ENCODE data around the gene AFF1.

Gene AFF1

GRCh38 chr4:86955888-86956451 is 21.2 kb downstream of the AFF1 start:
- no peak for DNase-seq (ENCODE audit: low spot score)

DNA sequence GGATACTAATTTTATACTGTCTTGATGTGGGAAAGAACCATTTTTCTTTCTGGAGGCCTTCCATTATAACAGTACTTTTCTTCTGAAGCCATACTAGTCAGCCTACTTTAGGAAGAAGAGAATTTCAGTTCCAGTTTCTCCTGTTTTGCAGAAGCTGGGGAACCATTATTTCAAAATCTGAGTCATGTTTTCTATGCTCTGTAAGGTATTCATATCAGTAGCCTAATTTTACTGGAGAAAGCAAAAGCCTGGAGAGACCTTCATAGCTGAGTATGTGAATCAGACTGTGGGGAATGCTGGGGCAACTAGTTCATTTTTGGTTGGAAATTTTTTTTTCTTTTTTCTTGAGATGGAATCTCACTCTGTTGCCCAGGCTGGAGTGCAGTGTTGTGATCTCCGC is 22.4 kb downstream of the AFF1 start:
- no peak for DNase-seq (ENCODE audit: low spot score)

GRCh38 chr4:86959588-86960500 is 25.0 kb downstream of the AFF1 start:
- DNase-seq (ENCODE audit: low spot score) = no peak

DNA sequence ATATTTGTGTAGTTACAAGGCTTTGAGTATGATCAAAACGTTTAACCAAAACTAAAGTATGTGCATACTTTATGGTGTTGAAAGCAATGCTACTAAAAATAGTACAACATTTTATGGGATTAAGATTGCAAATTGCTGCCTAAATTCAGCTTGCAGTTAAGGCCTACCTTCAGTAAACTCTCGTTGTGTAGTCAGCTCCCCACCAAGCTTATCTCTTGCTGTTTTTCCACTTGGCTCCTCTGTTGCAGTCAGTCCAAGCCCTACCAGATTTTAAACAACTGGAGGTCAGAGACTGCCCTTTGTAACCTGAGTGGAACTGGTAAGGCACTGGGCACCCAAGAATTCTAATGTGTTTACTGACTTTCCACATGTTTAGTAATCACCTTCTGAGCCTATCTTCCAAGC is 25.7 kb downstream of the AFF1 start:
- no peak for DNase-seq (ENCODE audit: low spot score)

- no peak for DNase-seq (ENCODE audit: low spot score)
Observed at GRCh38 chr4:86961116-86961515, 26.3 kb downstream of the AFF1 start.

DNA sequence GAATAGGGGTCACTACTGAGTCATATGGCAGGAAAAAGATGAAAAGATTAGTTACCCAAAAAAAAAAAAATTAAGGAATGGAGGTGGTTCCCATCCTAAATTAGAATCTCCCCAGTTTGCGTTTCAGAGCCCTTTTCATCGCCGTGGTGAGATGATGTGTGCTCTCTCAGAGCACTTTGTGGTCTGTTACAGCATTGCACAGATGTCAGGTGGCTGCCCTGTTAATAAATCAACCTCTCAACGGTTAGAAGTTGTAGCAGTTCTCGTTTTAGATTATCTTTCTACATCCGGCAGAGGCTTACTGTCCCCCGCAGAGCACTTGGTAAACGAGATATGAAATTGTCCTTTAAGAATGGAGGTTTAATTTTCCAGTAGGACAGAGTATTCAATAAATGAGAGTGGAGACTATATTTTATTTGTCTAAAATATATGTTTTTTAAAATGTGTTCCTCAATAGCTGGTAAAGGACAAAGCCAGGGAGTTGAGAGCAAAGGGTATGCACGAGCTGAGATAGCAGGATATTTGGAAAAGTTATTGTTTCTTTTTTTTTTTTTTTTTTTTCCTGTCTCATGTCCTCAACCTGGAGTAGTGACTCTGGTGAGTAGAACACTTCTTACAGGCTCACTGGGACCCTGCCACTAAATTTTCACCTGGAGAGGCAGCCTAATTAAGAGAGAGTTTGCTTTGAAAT is 26.9 kb downstream of the AFF1 start:
- peak; percentile 39 for DNase-seq (ENCODE audit: low spot score)

GRCh38 chr4:86963697-86964096 is 28.9 kb downstream of the AFF1 start:
- peak; percentile 57 for DNase-seq (ENCODE audit: low spot score)

DNA sequence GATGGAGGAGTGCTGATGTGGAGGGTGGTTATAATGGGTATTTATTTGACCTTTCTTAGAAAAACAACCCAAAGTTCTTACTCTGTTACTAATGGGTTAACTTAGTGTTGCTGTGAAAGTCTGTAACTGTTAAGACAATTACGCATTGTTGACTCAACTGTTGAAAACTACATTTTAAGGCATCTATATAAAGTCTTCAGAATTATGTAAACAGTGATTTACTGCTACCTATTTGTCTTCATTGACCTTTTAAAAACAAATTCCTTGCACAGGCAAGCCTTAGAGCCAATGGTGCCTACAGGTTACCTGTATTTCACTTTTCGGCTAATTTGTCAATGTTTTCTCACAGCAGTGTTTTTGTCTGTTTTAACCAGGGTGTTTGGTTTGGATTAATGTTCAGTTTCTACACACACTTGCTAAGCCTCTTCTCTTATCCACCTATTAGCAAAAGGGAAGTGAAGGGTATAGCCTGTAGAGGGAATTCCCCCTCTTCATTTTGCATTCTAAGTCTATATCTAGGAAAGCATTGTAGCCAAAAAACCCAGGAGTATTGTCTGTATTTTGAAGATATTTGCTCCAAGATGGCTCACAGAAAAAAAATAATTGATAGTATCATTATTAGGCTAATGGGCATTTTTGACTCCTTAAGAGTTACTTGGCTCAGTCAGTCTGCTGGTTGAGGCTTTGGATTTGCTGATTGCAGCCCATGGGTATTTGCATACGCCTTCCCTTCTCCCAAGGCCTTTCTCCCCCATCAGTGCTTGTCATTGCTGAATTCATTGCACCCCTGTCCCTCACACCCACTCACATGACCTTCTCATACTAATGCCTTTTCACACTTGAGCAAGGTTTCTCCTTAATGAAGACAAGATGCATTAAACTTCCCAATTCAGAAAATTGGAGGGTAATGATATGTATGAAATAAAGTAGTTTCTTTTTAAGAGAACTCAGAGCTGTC is 30.5 kb downstream of the AFF1 start:
- no peak for DNase-seq (ENCODE audit: low spot score)

- DNase-seq (ENCODE audit: low spot score) = no peak
Observed at GRCh38 chr4:86967073-86967472, 32.3 kb downstream of the AFF1 start.

- no peak for DNase-seq (ENCODE audit: low spot score)
Observed at GRCh38 chr4:86967798-86968197, 33.0 kb downstream of the AFF1 start.

DNA sequence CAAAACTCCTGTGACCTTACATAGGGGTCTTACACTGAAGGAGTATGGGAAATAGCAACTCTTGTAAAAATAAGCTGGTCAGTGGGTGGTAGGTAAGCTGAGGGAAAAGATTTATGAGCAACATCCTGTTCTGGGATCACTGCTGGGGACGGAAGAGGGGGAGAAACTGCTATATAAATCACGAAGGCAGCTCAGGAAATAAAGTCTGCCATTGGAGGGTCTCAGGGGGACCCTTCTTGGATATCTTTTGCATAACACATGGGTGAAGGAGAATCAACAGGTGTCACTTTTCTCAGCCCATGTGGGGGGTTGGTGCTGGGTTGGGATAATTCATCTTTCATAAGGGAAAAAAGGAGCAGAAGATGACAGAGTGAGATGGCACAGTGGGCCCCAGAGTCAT is 33.7 kb downstream of the AFF1 start:
- DNase-seq (ENCODE audit: low spot score) = no peak

DNA sequence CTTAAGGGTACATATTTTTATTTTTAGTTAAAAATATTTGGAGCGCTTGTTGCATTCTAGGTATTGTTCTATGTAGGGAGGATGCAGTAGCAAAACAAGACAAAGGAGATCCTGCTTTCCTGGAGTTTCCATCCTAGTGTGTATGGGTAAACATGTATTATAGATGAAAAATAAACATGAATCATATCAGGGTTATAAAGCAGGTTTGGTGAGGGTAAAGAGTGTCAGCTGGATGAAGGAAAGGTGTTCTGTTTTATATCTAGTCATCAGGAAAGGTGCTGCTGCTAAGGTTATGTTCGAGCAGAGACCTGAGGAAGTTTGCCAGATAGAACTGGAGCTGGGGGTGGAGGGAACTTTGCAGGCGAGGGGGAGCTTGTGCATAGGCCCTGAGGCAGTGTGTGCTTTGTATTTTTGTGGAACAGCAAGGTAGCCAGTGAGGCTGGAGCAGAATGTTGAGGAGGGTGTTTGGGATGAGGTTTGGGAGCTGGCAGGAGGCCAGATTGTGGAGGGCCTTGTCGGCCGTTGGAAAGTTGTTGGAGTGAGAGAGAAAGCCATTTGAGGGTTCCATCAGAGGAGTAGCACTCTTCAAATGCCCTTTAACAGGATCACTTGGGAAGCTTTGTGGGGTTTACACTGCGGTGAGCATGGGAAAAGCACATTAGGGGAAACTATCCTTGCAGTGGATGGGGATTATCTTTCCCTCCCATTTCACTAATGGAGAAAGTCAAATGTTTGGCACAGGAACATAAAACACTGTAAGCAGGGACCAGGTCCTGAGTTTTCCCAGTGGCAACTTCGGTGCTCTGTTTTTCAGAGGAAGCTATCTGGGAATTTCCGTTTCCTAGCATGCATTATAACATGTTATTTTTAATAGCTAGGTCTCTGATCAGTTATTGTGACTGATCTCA is 35.9 kb downstream of the AFF1 start:
- DNase-seq (ENCODE audit: low spot score) = no peak

GRCh38 chr4:86971355-86971683 is 36.5 kb downstream of the AFF1 start:
- DNase-seq (ENCODE audit: low spot score) = no peak

- DNase-seq (ENCODE audit: low spot score) = no peak
Observed at GRCh38 chr4:86972997-86973396, 38.2 kb downstream of the AFF1 start.

DNA sequence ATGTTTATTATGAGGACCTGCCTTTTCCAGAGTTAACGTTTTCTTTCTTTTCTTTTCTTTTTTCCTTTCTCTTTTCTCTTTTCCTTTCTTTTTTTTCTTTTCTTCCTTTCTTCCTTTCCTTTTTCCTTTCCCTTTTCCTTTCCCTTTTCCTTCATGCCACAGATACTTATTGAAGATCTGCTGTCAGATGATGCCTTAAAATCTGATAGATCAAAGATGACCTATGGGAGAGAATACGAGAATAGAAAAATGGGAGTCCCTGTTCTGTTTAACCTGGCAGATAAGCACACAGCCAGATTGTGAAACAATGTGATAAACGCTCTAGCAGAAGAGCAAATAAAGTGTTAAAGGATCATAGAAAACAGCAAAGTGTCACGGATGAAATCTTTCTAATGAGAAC is 38.9 kb downstream of the AFF1 start:
- DNase-seq (ENCODE audit: low spot score) = no peak

DNA sequence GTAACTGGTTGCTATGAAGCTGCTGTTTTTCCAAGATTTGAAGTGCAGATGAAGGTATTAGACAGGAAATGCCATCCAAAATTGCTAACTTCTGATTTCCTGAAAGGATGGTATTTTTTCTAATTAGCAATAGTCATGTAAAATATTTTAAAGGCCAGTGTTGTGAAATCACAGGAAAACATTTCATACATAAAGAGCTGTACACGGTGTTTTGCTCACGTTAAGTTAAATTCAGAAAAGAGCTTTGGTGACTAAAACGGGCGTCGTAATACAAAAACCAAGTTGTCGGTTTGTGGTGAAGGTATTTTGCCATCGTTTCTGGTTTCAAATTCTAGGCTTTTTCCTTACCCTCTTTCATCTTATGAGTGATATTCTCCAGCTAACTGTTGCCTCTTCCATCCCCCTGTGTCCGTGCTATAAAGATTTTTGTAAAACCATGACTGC is 39.8 kb downstream of the AFF1 start:
- no peak for DNase-seq (ENCODE audit: low spot score)

GRCh38 chr4:86975927-86976326 is 41.1 kb downstream of the AFF1 start:
- no peak for DNase-seq (ENCODE audit: low spot score)

GRCh38 chr4:86976801-86977485 is 42.1 kb downstream of the AFF1 start:
- DNase-seq (ENCODE audit: low spot score) = no peak

- DNase-seq (ENCODE audit: low spot score) = no peak
Observed at GRCh38 chr4:86977621-86978184, 42.9 kb downstream of the AFF1 start.

- DNase-seq (ENCODE audit: low spot score) = no peak
Observed at GRCh38 chr4:86978709-86979108, 43.9 kb downstream of the AFF1 start.
